ENCODE data around the gene TPSG1. TPM values are rescaled to one million over a fixed set of nuclear protein-coding genes. Genes with fewer than 3 reads are reported as not detected.

The TPSG1 gene
- total and polyA plus RNA-seq, 2 of the 13 experiments (the other 11 are each of a cell fraction or from before 2014, with no cell fraction given) = not detected

GRCh38 chr16:1212616-1213194 lies 12.4 kb downstream of the TPSG1 start:
- in situ Hi-C loops (cut with HindIII; ENCODE audit: extremely low pct_ligation_motif_present, low pct_unique_long_range_greater_than_20kb) (loop anchor here (25.0 kb wide), 1 partner anchor 400 kb away; the partner anchor contains the start of gene GNG13), intact Hi-C loops (cut with micrococcal nuclease; ENCODE audit: unreplicated experiment) (no loop called here)
- Histone ChIP-seq H3K4me3 (replicated peaks in 1 of 3; ENCODE audit: insufficient read depth in 1 of 3, low read depth in 2 of 3, low read length in 3 of 3) (no peak overlapping the region), H3K4me2 (ENCODE audit: low read depth, low read length) (no peak overlapping the region), H3K27me3 (ENCODE audit: control insufficient read depth in 1 of 2, insufficient read depth in 2 of 2, low read length in 2 of 2) (no peaks in the 10 kb centered on the region), H3K36me3 (replicated peaks in 1 of 2; ENCODE audit: control insufficient read depth in 1 of 2, insufficient read depth in 2 of 2, low read length in 2 of 2) (no peaks in the 10 kb centered on the region), H3K79me2 (ENCODE audit: insufficient read depth, low read length) (no peaks in the 10 kb centered on the region), H3K4me1 (ENCODE audit: insufficient read depth, low read length) (no peaks in the 10 kb centered on the region), H3K9me3 (ENCODE audit: low read length) (no peaks in the 10 kb centered on the region), H3K27ac (ENCODE audit: extremely low read length, insufficient read depth, low read length) (no peak overlapping the region), H2AFZ (ENCODE audit: low read length) (no peak overlapping the region), H4K20me1 (ENCODE audit: insufficient read depth, low read length) (no peaks in the 10 kb centered on the region), H3K9ac (ENCODE audit: insufficient read depth, low read depth, low read length) (no peak overlapping the region)
- DNase-seq (ENCODE audit: low spot score) (no peak), ATAC-seq (no peak), FAIRE-seq (no peak)
- 82% methylated on average over 19 of the region's 40 CpGs for WGBS (ENCODE audit: low lambda C conversion rate)
- ChIA-PET POLR2A (no interaction called here), CTCF (ENCODE audit: low intra/inter-chr PET ratio, low total read pairs) (no interaction called here)
- BruUV-seq (replicated peaks) = no TSS peak
- TF ChIP-seq ZNF101 (CRISPR knock-in tag; IDR thresholded peaks at IDR 0.05; ENCODE audit: borderline replicate concordance, low read depth) (no peak), ZNF513 (CRISPR knock-in tag; conservative IDR thresholded peaks at IDR 0.05) (no peak), POGZ (CRISPR knock-in tag; IDR thresholded peaks at IDR 0.05) (no peak), SMAD1 (CRISPR knock-in tag; IDR thresholded peaks at IDR 0.05; ENCODE audit: borderline replicate concordance, low read depth) (no peak), SPEN (CRISPR knock-in tag; IDR thresholded peaks at IDR 0.05; ENCODE audit: low read depth) (no peak), ZNF670 (CRISPR knock-in tag; IDR thresholded peaks at IDR 0.05; ENCODE audit: borderline replicate concordance) (no peak), GATAD1 (CRISPR knock-in tag; IDR thresholded peaks at IDR 0.05) (no peak), TBL1XR1 (IDR thresholded peaks at IDR 0.05; ENCODE audit: borderline replicate concordance, low read length, partially characterized antibody) (no peak), ZNF567 (CRISPR knock-in tag; IDR thresholded peaks at IDR 0.05; ENCODE audit: borderline replicate concordance) (no peak), ZNF230 (CRISPR knock-in tag; IDR thresholded peaks at IDR 0.05) (no peak), CTCF (CRISPR knock-in tag; IDR thresholded peaks at IDR 0.05) (no peak), ZNF605 (CRISPR knock-in tag; IDR thresholded peaks at IDR 0.05) (no peak), PHF21A (CRISPR knock-in tag; IDR thresholded peaks at IDR 0.05) (no peak), CCDC6 (CRISPR knock-in tag; IDR thresholded peaks at IDR 0.05) (no peak), MLXIP (CRISPR knock-in tag; IDR thresholded peaks at IDR 0.05; ENCODE audit: borderline replicate concordance) (no peak), GPN1 (CRISPR knock-in tag; IDR thresholded peaks at IDR 0.05; ENCODE audit: borderline replicate concordance) (no peak), ZNF225 (CRISPR knock-in tag; IDR thresholded peaks at IDR 0.05) (no peak), ZBTB37 (CRISPR knock-in tag; IDR thresholded peaks at IDR 0.05) (no peak)

Data from HepG2 (cell line).